Raji (cell line): Measurements from ENCODE around the gene PPP1R17.

Source experiments
- POLR2A ChIP-seq: IDR thresholded peaks from 2 replicates; pipeline ENCODE4 v1.6.1; 2011; ENCODE audit warnings: low read depth, low read length, control low read depth; ENCODE audit not compliant: insufficient read depth

PPP1R17 gene

DNA sequence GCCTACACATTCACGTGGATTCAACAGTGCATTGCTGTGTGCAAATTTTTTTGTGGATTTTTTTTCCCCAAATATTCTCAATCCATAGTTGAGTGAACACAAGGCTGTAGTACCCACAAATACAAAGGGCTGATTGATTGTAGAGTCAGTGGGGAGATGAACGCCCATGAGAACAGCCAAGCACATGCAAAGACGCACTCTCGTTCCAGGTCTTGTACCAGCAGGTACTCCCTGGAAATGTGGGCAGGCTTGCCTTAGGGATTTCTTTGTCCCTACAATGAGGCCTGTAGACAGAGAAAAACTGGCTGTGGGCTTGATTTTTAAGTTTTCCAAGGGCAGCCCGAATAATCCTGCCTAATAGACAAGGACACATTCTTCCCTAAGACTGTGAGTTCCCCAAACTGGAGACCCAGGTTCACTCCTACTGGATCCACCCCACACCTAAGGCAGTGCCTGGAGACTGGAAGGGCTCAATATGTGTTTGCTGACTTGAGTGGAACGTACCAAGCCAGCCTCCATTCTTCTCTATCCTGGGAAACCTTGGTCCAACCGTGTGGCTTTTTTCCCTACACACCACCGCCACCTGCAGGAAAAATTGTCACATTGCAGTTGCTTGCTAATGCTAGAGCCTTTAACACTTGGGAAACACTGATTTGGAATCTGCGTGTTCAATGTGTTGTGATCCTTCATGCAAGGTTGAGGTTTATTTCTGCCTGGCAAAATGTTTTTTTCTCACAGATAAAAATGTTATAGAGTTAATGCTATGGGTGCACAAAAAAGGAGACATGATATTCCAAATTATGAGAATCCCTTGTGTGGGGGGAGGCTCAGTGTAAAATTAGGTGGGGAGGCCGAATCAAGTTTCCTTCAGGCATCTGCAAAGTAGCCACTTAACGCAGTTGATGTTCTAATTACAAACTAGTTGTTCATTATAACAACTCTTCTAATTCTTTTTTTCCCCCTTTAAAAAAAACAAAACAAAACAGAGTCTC, 49.3 kb downstream of the PPP1R17 start:
- no peak for TF ChIP-seq POLR2A

DNA sequence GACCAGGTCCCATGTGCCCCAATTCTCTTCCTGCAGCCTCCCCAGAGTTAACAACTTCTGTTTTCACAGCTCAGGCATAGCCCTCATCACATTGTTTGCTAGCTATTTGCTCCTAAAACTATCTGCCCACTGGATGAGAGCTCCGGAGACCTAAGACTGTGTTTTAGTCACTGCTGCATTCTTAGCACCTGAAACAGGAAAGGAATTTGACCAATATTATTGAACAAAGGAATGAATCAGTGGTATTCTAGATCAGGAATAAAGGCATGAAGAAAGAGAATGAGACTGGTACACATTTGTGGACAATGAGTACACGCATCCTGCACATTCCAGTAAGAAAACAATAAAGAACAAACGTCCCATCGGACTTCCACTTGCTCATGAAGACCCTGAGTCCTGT, 54.8 kb downstream of the PPP1R17 start:
- no peak for TF ChIP-seq POLR2A

DNA sequence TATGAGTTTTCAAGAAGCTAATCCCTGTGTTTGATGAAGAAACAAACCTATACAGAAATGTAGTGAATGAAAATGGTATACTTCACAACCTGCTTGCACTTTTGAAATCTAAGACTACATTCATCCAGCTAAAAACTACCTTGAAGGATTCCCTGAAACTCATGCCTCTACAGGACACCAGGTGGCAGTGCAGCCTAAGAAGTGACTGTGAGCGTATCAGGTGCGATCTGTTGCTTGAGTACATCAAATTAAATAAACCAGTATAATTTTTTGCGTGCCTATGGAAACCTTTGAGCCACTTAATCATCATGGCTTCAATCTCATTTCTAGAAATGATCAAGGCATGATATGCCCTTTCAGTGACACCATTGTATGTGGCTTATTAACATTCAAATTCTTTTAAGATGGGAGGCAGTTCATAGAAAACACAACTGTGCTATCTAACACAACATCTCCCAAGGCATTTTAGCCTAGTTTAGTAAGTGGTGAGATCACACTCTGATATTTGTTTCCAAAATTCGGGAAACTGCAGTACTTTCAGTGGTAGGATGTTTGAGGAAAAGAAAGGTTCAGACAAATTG, 57.4 kb downstream of the PPP1R17 start:
- TF ChIP-seq POLR2A: no peak

GRCh38 chr7:31747553-31747952, 60.5 kb downstream of the PPP1R17 start:
- no peak for TF ChIP-seq POLR2A

DNA sequence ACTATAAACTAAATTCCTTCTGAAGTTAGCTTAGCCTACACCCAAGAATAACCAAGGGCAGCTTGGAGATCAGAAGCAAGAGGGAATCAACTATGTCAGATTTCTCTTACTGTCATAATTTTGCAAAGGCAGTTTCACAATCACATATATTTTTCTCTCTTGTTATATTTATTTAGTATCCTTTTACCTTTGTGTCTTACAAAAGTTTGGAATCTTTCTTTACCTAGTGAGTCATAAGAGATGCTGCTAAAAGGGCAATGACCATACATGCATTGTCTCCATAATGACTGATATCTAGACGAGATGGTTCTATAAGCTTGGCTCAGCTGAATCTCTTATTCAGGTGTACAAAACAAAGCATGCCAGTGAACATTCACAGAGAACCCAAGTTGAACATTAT, 61.1 kb downstream of the PPP1R17 start:
- no peak for TF ChIP-seq POLR2A

DNA sequence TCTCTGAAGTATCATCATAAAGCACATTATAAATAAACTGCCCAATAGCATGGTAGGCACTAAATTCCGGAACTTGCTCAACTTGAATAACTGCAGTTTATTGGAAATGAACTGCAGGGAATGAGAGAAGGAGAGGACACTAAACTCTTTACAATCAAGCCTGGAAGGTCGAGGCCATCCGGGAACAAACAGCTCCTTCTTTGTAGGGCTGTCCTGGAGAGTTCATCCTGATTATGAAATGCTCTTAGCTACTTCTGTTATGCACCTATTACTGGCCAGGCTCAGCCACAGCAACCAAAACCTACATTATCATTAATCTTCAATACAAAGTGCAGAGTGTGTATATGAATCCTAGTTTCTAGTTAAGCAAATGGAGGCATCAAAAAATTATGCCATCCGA, 64.7 kb downstream of the PPP1R17 start:
- no peak for TF ChIP-seq POLR2A
